ENCODE results near the gene POLR3B. TPM values are rescaled to one million over a fixed set of nuclear protein-coding genes. Genes with fewer than 3 reads are reported as not detected.

POLR3B gene
- 10 to 100 TPM in 1 of 4 donors, 1 to 10 TPM in 3; 4.7 to 13.0 (median 5.6) TPM for total RNA-seq

GRCh38 chr12:106357549-106358395 is at the start of gene POLR3B:
Gene POLR3B (plus strand): TSS chr12:106357748. CDS start chr12:106357880, 132 bp downstream.
- no peak for TF ChIP-seq CTCF (IDR thresholded peaks at IDR 0.05; ENCODE audit: low read depth)

- TF ChIP-seq CTCF (IDR thresholded peaks at IDR 0.05; ENCODE audit: low read depth): no peak
These were observed 49.4 kb upstream of the POLR3B start for GRCh38 chr12:106308121-106308520.

GRCh38 chr12:106308611-106309010 is 48.9 kb upstream of the POLR3B start:
- TF ChIP-seq CTCF (IDR thresholded peaks at IDR 0.05; ENCODE audit: low read depth): no peak

- no peak for TF ChIP-seq CTCF (IDR thresholded peaks at IDR 0.05; ENCODE audit: low read depth)
These were observed 47.7 kb upstream of the POLR3B start for GRCh38 chr12:106309671-106310505.

GRCh38 chr12:106310687-106311086 is 46.9 kb upstream of the POLR3B start:
- no peak for TF ChIP-seq CTCF (IDR thresholded peaks at IDR 0.05; ENCODE audit: low read depth)

GRCh38 chr12:106311139-106311538 is 46.4 kb upstream of the POLR3B start:
- no peak for TF ChIP-seq CTCF (IDR thresholded peaks at IDR 0.05; ENCODE audit: low read depth)

- TF ChIP-seq CTCF (IDR thresholded peaks at IDR 0.05; ENCODE audit: low read depth): no peak
These were observed 42.0 kb upstream of the POLR3B start for GRCh38 chr12:106315523-106315922.

Measured in subcutaneous adipose tissue (tissue), 4 donors.